Liver (tissue), 3 donors: ENCODE measurements around the gene SH3RF3.

Experiments used
- FOXA1 ChIP-seq: IDR thresholded peaks from 2 replicates; pipeline ENCODE4 v1.6.1; 2016; ENCODE audit warnings: antibody characterized with exemption
- TAF1 ChIP-seq: conservative IDR thresholded peaks from 2 replicates; pipeline ENCODE4 v1.6.1; 2016; ENCODE audit warnings: antibody characterized with exemption, mild to moderate bottlenecking
- TF ChIP-seq, protein P1 (sequence below): fragments of 150-350 bp; IDR thresholded peaks from 2 replicates; pipeline ENCODE4 v1.5.1; 2017; ENCODE audit warnings: improper control_type of control experiment, low read depth, low read length; ENCODE audit not compliant: missing input control
- donor health status: healthy.
- donor health status: healthy.

DNA sequence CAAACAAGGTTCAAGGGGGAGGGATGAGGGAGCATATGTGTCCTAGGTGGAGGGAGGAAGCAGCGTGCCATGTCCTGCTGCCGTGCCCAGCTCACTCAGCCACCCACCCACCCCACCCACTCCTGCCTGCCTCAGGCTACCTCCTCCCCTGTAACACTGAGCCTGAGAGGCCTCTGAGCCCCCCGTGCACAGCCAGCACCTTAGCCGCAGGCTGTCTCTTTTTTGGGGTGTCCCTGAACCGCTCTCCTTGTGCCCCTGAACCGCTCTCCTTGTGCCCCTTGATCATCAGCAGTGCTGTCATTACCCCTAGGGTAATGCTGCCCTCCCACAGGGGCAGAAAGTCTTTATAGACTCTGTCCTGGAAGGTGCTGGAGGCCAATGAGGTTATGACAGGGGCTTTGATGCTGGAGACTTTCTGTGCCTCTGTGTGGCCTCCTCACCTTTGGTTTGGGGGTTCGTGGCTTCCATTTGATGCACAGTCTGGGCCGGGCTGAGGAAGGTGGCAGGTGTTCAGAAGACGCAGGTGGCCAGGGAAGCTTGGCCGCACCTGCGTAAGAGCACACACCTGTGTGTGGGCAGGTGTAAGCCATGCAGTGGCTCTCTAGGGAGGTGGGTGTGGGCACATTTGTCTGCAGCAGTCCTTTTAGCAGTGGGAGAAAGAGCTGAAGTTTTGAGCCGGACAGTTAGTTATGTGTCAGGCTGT, 344.8 kb downstream of the SH3RF3 start:
- TF ChIP-seq TAF1 (no peak), FOXA1 (no peak)
- TF ChIP-seq, protein P1, sequence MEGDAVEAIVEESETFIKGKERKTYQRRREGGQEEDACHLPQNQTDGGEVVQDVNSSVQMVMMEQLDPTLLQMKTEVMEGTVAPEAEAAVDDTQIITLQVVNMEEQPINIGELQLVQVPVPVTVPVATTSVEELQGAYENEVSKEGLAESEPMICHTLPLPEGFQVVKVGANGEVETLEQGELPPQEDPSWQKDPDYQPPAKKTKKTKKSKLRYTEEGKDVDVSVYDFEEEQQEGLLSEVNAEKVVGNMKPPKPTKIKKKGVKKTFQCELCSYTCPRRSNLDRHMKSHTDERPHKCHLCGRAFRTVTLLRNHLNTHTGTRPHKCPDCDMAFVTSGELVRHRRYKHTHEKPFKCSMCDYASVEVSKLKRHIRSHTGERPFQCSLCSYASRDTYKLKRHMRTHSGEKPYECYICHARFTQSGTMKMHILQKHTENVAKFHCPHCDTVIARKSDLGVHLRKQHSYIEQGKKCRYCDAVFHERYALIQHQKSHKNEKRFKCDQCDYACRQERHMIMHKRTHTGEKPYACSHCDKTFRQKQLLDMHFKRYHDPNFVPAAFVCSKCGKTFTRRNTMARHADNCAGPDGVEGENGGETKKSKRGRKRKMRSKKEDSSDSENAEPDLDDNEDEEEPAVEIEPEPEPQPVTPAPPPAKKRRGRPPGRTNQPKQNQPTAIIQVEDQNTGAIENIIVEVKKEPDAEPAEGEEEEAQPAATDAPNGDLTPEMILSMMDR: no peak
